ENCODE measurements around the gene SKP1. TPM values are rescaled to one million over a fixed set of nuclear protein-coding genes. Genes with fewer than 3 reads are reported as not detected.
"Not testable (repeated sequence)": the region's sequence is repeated elsewhere in the genome, so short reads cannot be mapped to it uniquely, and the experiment has no call there.

The SKP1 gene
- total RNA-seq, 1 donor from 2014 or later, result 233 TPM

GRCh38 chr5:134171972-134172371 lies 4.8 kb downstream of the SKP1 start:
- H3K4me3 ChIP-seq (ENCODE audit: low read depth, low read length), result no peak overlapping the region
- no peak for TF ChIP-seq CTCF (IDR thresholded peaks at IDR 0.05; ENCODE audit: insufficient read depth, low read length, poor library complexity, severe bottlenecking)
- H3K27me3 ChIP-seq (ENCODE audit: control insufficient read depth, insufficient read depth, low read length), result no peaks in the 10 kb centered on the region
- DNase-seq (ENCODE audit: low read depth), result no peak
- peaks cover 1% of the 10 kb centered on the region for H3K36me3 ChIP-seq (ENCODE audit: control insufficient read depth, insufficient read depth, low read length)

- Histone ChIP-seq H3K27me3 (ENCODE audit: control insufficient read depth, insufficient read depth, low read length) (no peaks in the 10 kb centered on the region), H3K4me3 (ENCODE audit: low read depth, low read length) (no peak overlapping the region), H3K36me3 (ENCODE audit: control insufficient read depth, insufficient read depth, low read length) (peaks cover 1% of the 10 kb centered on the region)
- no peak for DNase-seq (ENCODE audit: low read depth)
- TF ChIP-seq CTCF (IDR thresholded peaks at IDR 0.05; ENCODE audit: insufficient read depth, low read length, poor library complexity, severe bottlenecking), result no peak
Observed at GRCh38 chr5:134162592-134162991, 14.2 kb downstream of the SKP1 start.

GRCh38 chr5:134161513-134162395 lies 15.0 kb downstream of the SKP1 start:
- Histone ChIP-seq H3K27me3 (ENCODE audit: control insufficient read depth, insufficient read depth, low read length) (no peaks in the 10 kb centered on the region), H3K36me3 (ENCODE audit: control insufficient read depth, insufficient read depth, low read length) (peaks cover 1% of the 10 kb centered on the region), H3K4me3 (ENCODE audit: low read depth, low read length) (no peak overlapping the region)
- no peak for TF ChIP-seq CTCF (IDR thresholded peaks at IDR 0.05; ENCODE audit: insufficient read depth, low read length, poor library complexity, severe bottlenecking)
- no peak for DNase-seq (ENCODE audit: low read depth)

GRCh38 chr5:134153657-134154056 lies 23.1 kb downstream of the SKP1 start:
- Histone ChIP-seq H3K36me3 (ENCODE audit: control insufficient read depth, insufficient read depth, low read length) (no peaks in the 10 kb centered on the region), H3K27me3 (ENCODE audit: control insufficient read depth, insufficient read depth, low read length) (no peaks in the 10 kb centered on the region), H3K4me3 (ENCODE audit: low read depth, low read length) (no peak overlapping the region)
- no peak for DNase-seq (ENCODE audit: low read depth)
- TF ChIP-seq CTCF (IDR thresholded peaks at IDR 0.05; ENCODE audit: insufficient read depth, low read length, poor library complexity, severe bottlenecking), result no peak

- no peak for DNase-seq (ENCODE audit: low read depth)
- Histone ChIP-seq H3K27me3 (ENCODE audit: control insufficient read depth, insufficient read depth, low read length) (no peaks in the 10 kb centered on the region), H3K36me3 (ENCODE audit: control insufficient read depth, insufficient read depth, low read length) (no peaks in the 10 kb centered on the region), H3K4me3 (ENCODE audit: low read depth, low read length) (no peak overlapping the region)
- no peak for TF ChIP-seq CTCF (IDR thresholded peaks at IDR 0.05; ENCODE audit: insufficient read depth, low read length, poor library complexity, severe bottlenecking)
Observed at GRCh38 chr5:134153241-134153640, 23.5 kb downstream of the SKP1 start.

- DNase-seq (ENCODE audit: low read depth); H3K36me3 ChIP-seq (ENCODE audit: control insufficient read depth, insufficient read depth, low read length); H3K4me3 ChIP-seq (ENCODE audit: low read depth, low read length); H3K27me3 ChIP-seq (ENCODE audit: control insufficient read depth, insufficient read depth, low read length): not testable (repeated sequence)
Observed at GRCh38 chr5:134152173-134152832, 24.4 kb downstream of the SKP1 start.
